Sigmoid colon (tissue), 4 donors: Measurements from ENCODE around the gene TCF25.

Experiments used
- CTCF ChIP-seq, 4 experiments: fragments of 450-650 bp in 3 of 4; fragments of 200-600 bp in 1 of 4; IDR thresholded peaks; one replicate each; pipeline ENCODE4 v1.5.1; 2016 to 2019; ENCODE audit warnings: antibody characterized with exemption in 4 of 4, mild to moderate bottlenecking in 3 of 4, moderate library complexity in 2 of 4
- EP300 ChIP-seq, 4 donors: sonication (generic); formaldehyde crosslinking; IDR thresholded peaks; one replicate each; pipeline ENCODE4 v1.6.1; 2017; ENCODE audit warnings: antibody characterized with exemption in 4 of 4
- POLR2AphosphoS5 ChIP-seq, 4 donors: sonication (generic); formaldehyde crosslinking; IDR thresholded peaks; one replicate each; pipeline ENCODE4 v1.6.1; 2017; ENCODE audit warnings: antibody characterized with exemption in 4 of 4

GRCh38 chr16:89951509-89951908 is 78.1 kb downstream of the TCF25 start:
- TF ChIP-seq CTCF (IDR thresholded peaks at IDR 0.05), result no peak
- no peak for TF ChIP-seq POLR2AphosphoS5 (IDR thresholded peaks at IDR 0.05)
- TF ChIP-seq EP300 (IDR thresholded peaks at IDR 0.05), result no peak
